ENCODE results near the gene CBLN3.
A peak's percentile ranks its signal among the peaks of the same experiment; 100 is the strongest.

CBLN3 gene

GRCh38 chr14:24439257-24439656, 9.8 kb upstream of the CBLN3 start:
- DNase-seq (ENCODE audit: low read depth) = no peak

GRCh38 chr14:24438223-24439097, 9.0 kb upstream of the CBLN3 start:
- DNase-seq (ENCODE audit: low read depth) = no peak

GRCh38 chr14:24437736-24438067, 8.2 kb upstream of the CBLN3 start:
- DNase-seq (ENCODE audit: low read depth) = no peak

- DNase-seq (ENCODE audit: low read depth) = no peak
Observed at GRCh38 chr14:24437020-24437735, 7.7 kb upstream of the CBLN3 start.

GRCh38 chr14:24436355-24437019, 7.0 kb upstream of the CBLN3 start:
- no peak for DNase-seq (ENCODE audit: low read depth)

- DNase-seq (ENCODE audit: low read depth) = no peak
Observed at GRCh38 chr14:24435998-24436354, 6.5 kb upstream of the CBLN3 start.

- DNase-seq (ENCODE audit: low read depth) = no peak
Observed at GRCh38 chr14:24435192-24435810, 5.8 kb upstream of the CBLN3 start.

GRCh38 chr14:24434676-24435075, 5.2 kb upstream of the CBLN3 start:
- no peak for DNase-seq (ENCODE audit: low read depth)

GRCh38 chr14:24434036-24434435, 4.6 kb upstream of the CBLN3 start:
- no peak for DNase-seq (ENCODE audit: low read depth)

- no peak for DNase-seq (ENCODE audit: low read depth)
Observed at GRCh38 chr14:24432259-24433131, 3.0 kb upstream of the CBLN3 start.

- peak; percentile 78 for DNase-seq (ENCODE audit: low read depth)
Observed at GRCh38 chr14:24431569-24432258, 2.2 kb upstream of the CBLN3 start.

- no peak for DNase-seq (ENCODE audit: low read depth)
Observed at GRCh38 chr14:24430682-24431568, 1.5 kb upstream of the CBLN3 start.

GRCh38 chr14:24430143-24430681, 744 bp upstream of the CBLN3 start:
- DNase-seq (ENCODE audit: low read depth) = no peak

- no peak for DNase-seq (ENCODE audit: low read depth)
Observed at GRCh38 chr14:24428628-24429394, 657 bp downstream of the CBLN3 start.

- DNase-seq (ENCODE audit: low read depth) = no peak
Observed at GRCh38 chr14:24427537-24428508, 1.6 kb downstream of the CBLN3 start.

- DNase-seq (ENCODE audit: low read depth) = no peak
Observed at GRCh38 chr14:24426912-24427536, 2.4 kb downstream of the CBLN3 start.

All from stimulated activated CD8-positive, alpha-beta memory T cell treated with anti-CD3 and anti-CD28 coated beads, Interleukin-7, amount 100 ng/mL, for 24 hours (primary cell).